Common myeloid progenitor, CD34-positive (primary cell): ENCODE results near the gene BRWD1.

ENCODE experiments used
- CTCF ChIA-PET: fragments of 350-600 bp; sonication (Branson Sonifier 250); formaldehyde crosslinking; loops from one replicate; lab custom pipeline; 2021; ENCODE audit warnings: antibody characterized with exemption; lab: Charles Lee
- POLR2A ChIA-PET: fragments of 350-600 bp; sonication (Branson Sonifier 250); formaldehyde crosslinking; loops from one replicate; lab custom pipeline; 2021; ENCODE audit warnings: antibody characterized with exemption; lab: Charles Lee
- DNase-seq, 3 donors: peaks; one replicate each; pipeline versions ENCODE4 v3.0.0 to v3.0.0-alpha.2; 2013
- H3K27ac ChIP-seq, 2 experiments: 1 replicate in 1 of 2; 2 replicates in 1 of 2; pipeline ENCODE4 v1.7.0; 2013; ENCODE audit warnings: inconsistent platforms in 2 of 2, low read length in 2 of 2, mild to moderate bottlenecking in 2 of 2, low read depth in 1 of 2, moderate library complexity in 1 of 2; ENCODE audit not compliant: severe bottlenecking in 2 of 2, insufficient read depth in 1 of 2, poor library complexity in 1 of 2
- H3K27me3 ChIP-seq, 5 experiments: replicated peaks in 2 of 5; 1 replicate in 3 of 5; 2 replicates in 2 of 5; pipeline versions ENCODE4 v1.6.1 to v1.7.0; 2013; ENCODE audit warnings: low read length in 4 of 5, mild to moderate bottlenecking in 2 of 5, moderate library complexity in 2 of 5, inconsistent platforms in 1 of 5; ENCODE audit not compliant: insufficient read depth in 5 of 5, control insufficient read depth in 4 of 5
- H3K36me3 ChIP-seq, 4 experiments: 1 replicate in 2 of 4; 2 replicates in 2 of 4; pipeline versions ENCODE4 v1.6.1 to v1.7.0; 2013; ENCODE audit warnings: low read length in 3 of 4, control low read depth in 1 of 4, mild to moderate bottlenecking in 1 of 4; ENCODE audit not compliant: control insufficient read depth in 4 of 4, insufficient read depth in 4 of 4
- H3K4me1 ChIP-seq, 4 experiments: 1 replicate in 3 of 4; 2 replicates in 1 of 4; pipeline versions ENCODE4 v1.6.1 to v1.7.1; 2013; ENCODE audit warnings: low read length in 3 of 4, mild to moderate bottlenecking in 3 of 4, control low read depth in 1 of 4, inconsistent platforms in 1 of 4, moderate library complexity in 1 of 4; ENCODE audit not compliant: control insufficient read depth in 4 of 4, insufficient read depth in 4 of 4; ENCODE audit errors: control extremely low read depth in 1 of 4
- H3K4me3 ChIP-seq, 7 experiments: 1 replicate in 4 of 7; 2 replicates in 3 of 7; pipeline versions ENCODE4 v1.5.1 to v1.7.0; 2013; ENCODE audit warnings: mild to moderate bottlenecking in 7 of 7, low read length in 6 of 7, moderate library complexity in 6 of 7, inconsistent platforms in 2 of 7, low read depth in 2 of 7, control low read depth in 1 of 7; ENCODE audit not compliant: insufficient read depth in 4 of 7, control insufficient read depth in 1 of 7; ENCODE audit errors: extremely low read depth in 1 of 7
- H3K9me3 ChIP-seq, 5 experiments: 1 replicate in 4 of 5; 2 replicates in 1 of 5; pipeline versions ENCODE4 v1.6.1 to v1.7.1; 2013; ENCODE audit warnings: low read length in 4 of 5, mild to moderate bottlenecking in 2 of 5, inconsistent platforms in 1 of 5, low read depth in 1 of 5, moderate library complexity in 1 of 5; ENCODE audit not compliant: control insufficient read depth in 4 of 5, insufficient read depth in 2 of 5; ENCODE audit errors: control extremely low read depth in 1 of 5
- WGBS: methylation state at CpG from one replicate; pipeline ENCODE4 v1.1.5; 2013; ENCODE audit not compliant: insufficient coverage; 5-methylcytosine and 5-hydroxymethylcytosine counted together

Gene BRWD1

GRCh38 chr21:39208624-39209333 lies 104.7 kb downstream of the BRWD1 start:
- peak in 2 of 3 donors; percentile 22 to 48 for DNase-seq
- no peaks in the 10 kb centered on the region for H3K9me3 ChIP-seq
- WGBS: 98% methylated on average over 5 of the region's 6 CpGs
- H3K36me3 ChIP-seq: peaks cover 12 to 66% (median 40%) of the 10 kb centered on the region in 4 experiments
- no peaks in the 10 kb centered on the region for H3K27me3 ChIP-seq
- peak overlapping the region in 1 of 2 experiments; percentile 46 for H3K27ac ChIP-seq
- no peaks in the 10 kb centered on the region for H3K4me1 ChIP-seq
- H3K4me3 ChIP-seq: no peak overlapping the region
- CTCF ChIA-PET: interaction anchor here (1.3 kb wide), 1 partner anchor 10 kb away, joined by 3 read pairs; no protein-coding TSS in a partner anchor
- POLR2A ChIA-PET: no interaction called here

DNA sequence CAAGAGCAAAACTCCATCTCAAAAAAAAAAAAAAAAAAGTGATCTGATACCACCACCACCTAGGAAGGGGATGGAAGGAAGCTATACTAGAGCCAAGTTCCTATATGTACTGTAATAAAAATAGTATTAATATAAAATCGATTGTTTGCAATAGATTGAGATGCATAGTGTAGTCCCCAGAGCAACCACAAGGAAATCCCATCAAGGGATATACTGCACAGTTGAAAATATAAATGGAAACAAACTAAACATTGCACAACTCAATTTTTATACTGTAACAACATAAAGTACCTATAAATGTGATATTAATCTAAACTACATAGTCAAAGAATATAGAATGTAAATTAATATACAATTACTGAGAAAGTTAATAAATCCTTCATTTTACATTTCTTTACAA lies 109.3 kb downstream of the BRWD1 start:
- no peaks in the 10 kb centered on the region for H3K27me3 ChIP-seq
- H3K27ac ChIP-seq: no peak overlapping the region
- POLR2A ChIA-PET: no interaction called here
- no peak overlapping the region for H3K4me3 ChIP-seq
- no CpG with 5 or more reads among the region's 1 CpG for WGBS
- peak in 1 of 3 donors; percentile 9 for DNase-seq
- peaks cover 22 to 84% (median 51%) of the 10 kb centered on the region in 4 experiments for H3K36me3 ChIP-seq
- CTCF ChIA-PET: no interaction called here
- H3K9me3 ChIP-seq: no peaks in the 10 kb centered on the region
- no peaks in the 10 kb centered on the region for H3K4me1 ChIP-seq

GRCh38 chr21:39198800-39199199 lies 114.6 kb downstream of the BRWD1 start:
- Histone ChIP-seq H3K27me3 (no peaks in the 10 kb centered on the region), H3K36me3 (peaks cover 30 to 84% (median 61%) of the 10 kb centered on the region in 4 experiments), H3K9me3 (no peaks in the 10 kb centered on the region), H3K4me1 (no peaks in the 10 kb centered on the region), H3K27ac (no peak overlapping the region), H3K4me3 (no peak overlapping the region)
- ChIA-PET POLR2A (no interaction called here), CTCF (interaction anchor here (1.2 to 1.7 kb wide), 3 partner anchors 9 to 15 kb away, joined by 3 to 7 read pairs (median 4); partner anchors contain the start of gene PSMG1)
- 100% methylated on average over 2 of the region's 2 CpGs for WGBS
- DNase-seq: no peak

GRCh38 chr21:39197448-39198233 lies 115.8 kb downstream of the BRWD1 start:
- Histone ChIP-seq H3K9me3 (no peaks in the 10 kb centered on the region), H3K36me3 (peaks cover 32 to 75% (median 55%) of the 10 kb centered on the region in 4 experiments), H3K4me1 (no peaks in the 10 kb centered on the region), H3K4me3 (no peak overlapping the region), H3K27ac (no peak overlapping the region), H3K27me3 (no peaks in the 10 kb centered on the region)
- CTCF ChIA-PET: no interaction called here
- POLR2A ChIA-PET: no interaction called here
- 90% methylated on average over 4 of the region's 5 CpGs for WGBS
- DNase-seq: no peak

- H3K9me3 ChIP-seq: no peaks in the 10 kb centered on the region
- POLR2A ChIA-PET: no interaction called here
- no peak overlapping the region for H3K4me3 ChIP-seq
- no peaks in the 10 kb centered on the region for H3K4me1 ChIP-seq
- CTCF ChIA-PET: interaction anchor here (1.4 kb wide), 1 partner anchor 13 kb away, joined by 4 read pairs; no protein-coding TSS in a partner anchor
- no peak for DNase-seq
- no peaks in the 10 kb centered on the region for H3K27me3 ChIP-seq
- H3K27ac ChIP-seq: no peak overlapping the region
- 80% methylated on average over 1 of the region's 1 CpG for WGBS
- H3K36me3 ChIP-seq: peaks cover 32 to 68% (median 51%) of the 10 kb centered on the region in 4 experiments
These were observed 116.6 kb downstream of the BRWD1 start for GRCh38 chr21:39196838-39197237.

DNA sequence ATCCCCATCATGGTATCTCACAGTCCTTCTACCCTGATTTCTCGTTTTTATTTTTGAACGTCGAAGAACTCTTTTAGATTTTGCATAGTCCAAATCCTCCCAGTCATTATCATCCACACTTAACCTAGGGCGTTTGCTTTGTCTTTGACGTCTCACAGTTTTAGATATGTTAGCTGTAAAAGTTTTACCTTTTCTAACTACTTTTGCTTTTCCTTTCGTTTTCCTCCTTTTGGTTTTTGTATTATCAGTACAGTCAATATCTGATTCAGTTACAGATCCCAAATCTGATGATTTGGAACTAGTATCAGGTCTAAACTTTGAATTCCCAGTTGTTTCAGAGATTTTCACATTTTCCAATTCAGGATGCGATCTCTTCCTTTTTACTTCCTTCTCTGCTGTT lies 117.1 kb downstream of the BRWD1 start:
- Histone ChIP-seq H3K9me3 (no peaks in the 10 kb centered on the region), H3K4me1 (no peaks in the 10 kb centered on the region), H3K36me3 (peaks cover 29 to 63% (median 47%) of the 10 kb centered on the region in 4 experiments), H3K27ac (no peak overlapping the region), H3K27me3 (no peaks in the 10 kb centered on the region), H3K4me3 (no peak overlapping the region)
- DNase-seq: no peak
- CTCF ChIA-PET: interaction anchor here (1.4 kb wide), 1 partner anchor 12 kb away, joined by 4 read pairs; no protein-coding TSS in a partner anchor
- POLR2A ChIA-PET: no interaction called here
- WGBS: 100% methylated on average over 6 of the region's 7 CpGs
